ENCODE results near the gene CLPTM1L.
"Not testable (repeated sequence)": the region's sequence is repeated elsewhere in the genome, so short reads cannot be mapped to it uniquely, and the experiment has no call there.

The CLPTM1L gene

DNA sequence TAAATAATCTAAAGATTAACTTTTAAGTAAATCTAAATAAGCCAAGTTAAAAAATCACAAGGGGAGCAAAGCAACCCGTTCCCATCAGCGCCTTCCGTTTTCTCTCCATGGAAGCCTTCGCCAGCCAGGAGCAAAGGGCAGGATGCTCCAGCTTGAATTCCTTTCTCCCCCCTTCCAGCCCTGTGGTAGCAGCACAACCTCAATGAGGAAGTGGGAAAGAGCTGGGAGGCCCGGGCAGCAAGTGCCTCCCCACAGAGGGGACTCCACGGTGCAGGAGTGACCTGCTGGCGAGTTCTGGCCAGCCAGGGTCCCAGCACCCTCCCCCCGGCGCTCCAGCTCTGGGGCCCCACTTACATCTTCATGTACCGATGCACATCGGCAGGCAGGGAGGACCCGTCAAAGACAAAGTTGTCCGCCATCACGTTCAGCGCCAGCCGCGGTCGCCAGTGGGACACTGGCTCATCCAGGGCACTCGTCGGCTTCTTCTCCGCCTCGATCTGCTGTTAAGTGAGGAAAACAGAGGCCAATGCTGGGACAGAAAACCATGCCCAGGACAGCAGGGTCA lies 6.3 kb downstream of the CLPTM1L start:
- no peak for DNase-seq

GRCh38 chr5:1338196-1338490 lies 6.8 kb downstream of the CLPTM1L start:
- no peak for DNase-seq

DNA sequence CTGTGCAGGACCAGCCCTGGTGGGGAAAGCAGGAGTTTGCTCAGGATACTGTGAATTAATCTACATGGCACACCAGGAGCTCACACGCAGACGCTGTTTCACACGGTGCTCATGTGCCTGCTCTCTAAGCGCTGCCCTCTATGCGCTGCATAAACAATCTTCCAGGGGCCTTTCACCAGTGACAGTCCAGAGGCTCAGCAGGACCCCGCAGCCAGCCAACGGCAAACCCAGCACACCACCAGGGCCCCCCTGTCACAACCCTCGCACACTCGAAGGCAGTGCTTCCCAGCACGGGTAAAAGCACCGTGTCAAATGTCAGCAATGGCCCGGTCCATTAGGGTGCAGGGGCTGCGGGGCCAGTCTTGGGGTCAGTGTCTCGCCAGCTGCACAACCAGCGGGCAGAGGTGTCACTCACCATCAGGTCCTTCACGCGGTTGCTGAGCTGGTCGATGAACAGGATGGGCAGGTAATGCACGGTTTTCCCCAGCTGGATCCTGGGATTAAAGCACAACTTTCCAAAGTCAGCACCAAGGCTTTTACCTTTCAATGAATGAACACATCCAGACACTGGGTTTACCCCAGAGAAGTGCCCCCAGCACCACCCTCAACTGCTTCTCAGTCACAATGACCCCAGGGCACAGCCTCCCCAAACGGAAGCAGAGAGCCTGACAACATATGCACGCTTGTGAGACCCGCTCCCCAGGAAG lies 7.3 kb downstream of the CLPTM1L start:
- DNase-seq, result no peak

GRCh38 chr5:1336749-1337488 lies 8.0 kb downstream of the CLPTM1L start:
- DNase-seq, result no peak

DNA sequence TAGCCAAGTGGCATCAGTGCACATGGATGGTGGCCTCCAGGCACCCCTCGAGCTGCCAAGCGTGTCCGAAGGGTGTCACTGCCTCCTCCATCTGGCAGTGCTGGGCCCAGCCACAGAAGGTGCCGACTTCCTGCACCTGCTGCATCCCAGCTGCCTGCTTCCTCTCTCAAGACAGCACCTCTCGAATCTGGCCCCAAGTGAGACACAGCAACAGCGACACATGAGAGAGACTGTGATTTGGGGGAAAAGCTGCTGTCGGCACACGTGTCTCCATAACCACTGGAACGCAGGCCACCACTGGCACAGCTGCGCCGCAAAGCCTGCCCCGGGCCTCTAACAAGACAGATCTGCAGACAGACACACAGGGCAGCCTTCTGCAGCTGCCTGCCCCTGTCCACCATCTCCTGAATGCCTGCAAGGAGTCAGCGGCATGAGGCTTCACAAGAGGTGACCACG lies 8.8 kb downstream of the CLPTM1L start:
- no peak for DNase-seq

DNA sequence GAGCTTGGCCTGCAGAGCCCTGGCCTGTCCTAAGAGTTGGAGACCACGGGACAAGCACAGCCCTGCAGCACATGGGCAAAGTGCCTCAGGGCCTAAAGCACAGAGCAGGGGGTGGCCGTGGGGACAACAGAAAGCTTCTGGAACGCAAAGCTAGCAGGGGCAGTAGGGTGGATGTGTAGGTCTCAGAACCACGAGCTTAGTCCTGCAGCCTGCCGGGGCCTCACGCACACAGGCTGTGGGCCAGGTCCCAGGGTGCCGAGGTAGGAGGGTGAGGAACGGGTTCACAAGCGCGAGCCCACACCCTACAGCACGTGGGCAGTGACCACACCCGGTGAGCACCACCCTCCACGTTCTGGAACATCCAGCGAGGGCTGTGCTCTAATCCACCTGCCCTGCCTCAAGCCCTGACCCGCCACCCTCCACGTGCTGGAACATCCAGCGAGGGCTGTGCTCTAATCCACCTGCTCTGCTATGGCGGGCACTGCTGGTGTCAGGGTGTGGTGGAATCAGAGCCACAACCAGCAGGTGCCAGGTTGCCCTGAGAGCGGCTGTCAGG lies 9.3 kb downstream of the CLPTM1L start:
- no peak for DNase-seq

DNA sequence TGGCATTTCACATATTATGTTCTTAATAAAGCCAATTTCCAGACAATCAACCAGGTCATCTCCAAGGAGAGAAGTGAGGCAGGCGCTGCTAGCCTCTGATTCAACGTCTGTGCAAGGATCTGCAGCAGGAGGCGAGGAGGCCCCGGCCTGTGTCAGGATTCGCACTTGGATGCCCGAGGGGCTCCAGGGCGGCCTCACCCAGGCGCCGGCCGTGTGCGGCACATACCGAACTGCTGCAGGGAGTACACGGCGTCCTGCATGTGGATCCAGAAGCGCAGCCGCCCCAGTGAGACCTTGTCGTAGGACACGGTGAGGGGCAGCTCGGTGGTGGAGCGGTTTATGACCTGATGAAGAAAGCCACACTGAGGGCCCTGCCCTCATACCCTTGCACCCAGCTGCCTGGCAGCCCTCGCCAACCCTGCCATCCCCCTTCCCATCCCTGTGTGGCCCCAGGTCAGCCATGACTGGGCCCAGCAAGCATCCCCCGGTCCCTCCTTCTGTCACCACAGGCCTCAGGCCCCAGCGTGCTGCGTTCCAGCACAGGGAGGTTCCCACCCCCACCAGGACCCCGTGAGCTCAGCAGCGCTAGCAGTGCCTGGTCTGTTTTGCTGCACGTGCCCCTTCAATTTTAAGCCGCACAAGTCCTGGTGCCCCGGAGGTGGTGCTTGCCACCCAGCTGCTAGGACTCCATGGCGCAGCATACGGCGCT lies 9.9 kb downstream of the CLPTM1L start:
- no peak for DNase-seq

DNA sequence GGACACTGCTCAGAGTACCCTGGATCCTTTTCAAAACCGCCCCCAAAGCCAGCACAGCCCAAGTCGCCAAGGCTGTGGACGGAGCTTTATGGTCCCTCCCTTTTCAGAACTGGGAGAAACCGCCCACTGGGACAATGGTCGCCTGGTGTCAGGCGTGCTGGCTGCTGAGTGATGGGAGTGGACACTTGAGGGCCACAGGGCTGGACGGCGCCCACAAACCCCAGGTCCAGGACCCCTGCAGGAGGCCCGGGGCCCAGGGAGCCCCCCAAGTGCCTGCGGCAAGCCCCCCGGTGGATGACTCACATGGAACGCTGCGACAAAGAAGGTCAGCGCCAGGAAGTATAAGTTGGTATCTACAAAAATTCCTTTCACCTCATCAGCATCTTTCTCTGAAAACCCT lies 10.9 kb downstream of the CLPTM1L start:
- DNase-seq, result no peak

DNA sequence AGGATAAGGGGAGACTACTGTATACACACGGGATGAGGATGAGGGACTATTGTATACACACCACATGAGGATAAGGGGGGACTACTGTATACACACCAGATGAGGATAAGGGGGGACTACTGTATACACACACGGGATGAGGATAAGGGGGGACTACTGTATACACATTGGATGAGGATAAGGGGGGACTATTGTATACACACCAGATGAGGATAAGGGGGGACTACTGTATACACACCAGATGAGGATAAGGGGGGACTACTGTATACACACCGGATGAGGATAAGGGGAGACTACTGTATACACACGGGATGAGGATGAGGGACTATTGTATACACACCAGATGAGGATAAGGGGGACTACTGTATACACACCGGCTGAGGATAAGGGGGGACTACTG lies 11.6 kb downstream of the CLPTM1L start:
- not testable (repeated sequence) for DNase-seq

DNA sequence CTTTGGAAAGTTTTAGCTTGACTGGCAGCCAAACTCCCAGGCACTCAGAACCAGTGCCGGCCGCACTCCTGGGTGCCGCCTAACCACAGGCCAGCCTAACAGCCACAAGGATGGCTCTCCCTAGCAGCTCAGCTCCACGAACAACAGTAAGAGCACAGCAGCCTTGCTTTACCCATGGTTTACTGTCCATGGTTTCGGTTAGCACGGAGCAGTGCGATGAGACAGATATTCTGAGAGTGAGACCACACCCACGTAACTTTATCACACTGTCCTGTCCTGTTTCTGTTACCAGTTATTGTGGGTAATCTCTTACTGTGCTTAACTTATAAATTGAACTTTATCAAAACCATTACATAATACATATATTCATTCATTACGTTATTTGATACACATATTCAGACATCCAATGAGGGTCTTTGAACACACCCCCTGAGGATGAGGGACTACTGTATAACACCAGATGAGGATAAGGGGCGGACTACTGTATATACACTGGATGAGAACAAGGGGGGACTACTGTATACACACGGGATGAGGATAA lies 12.4 kb downstream of the CLPTM1L start:
- DNase-seq, result no peak

DNA sequence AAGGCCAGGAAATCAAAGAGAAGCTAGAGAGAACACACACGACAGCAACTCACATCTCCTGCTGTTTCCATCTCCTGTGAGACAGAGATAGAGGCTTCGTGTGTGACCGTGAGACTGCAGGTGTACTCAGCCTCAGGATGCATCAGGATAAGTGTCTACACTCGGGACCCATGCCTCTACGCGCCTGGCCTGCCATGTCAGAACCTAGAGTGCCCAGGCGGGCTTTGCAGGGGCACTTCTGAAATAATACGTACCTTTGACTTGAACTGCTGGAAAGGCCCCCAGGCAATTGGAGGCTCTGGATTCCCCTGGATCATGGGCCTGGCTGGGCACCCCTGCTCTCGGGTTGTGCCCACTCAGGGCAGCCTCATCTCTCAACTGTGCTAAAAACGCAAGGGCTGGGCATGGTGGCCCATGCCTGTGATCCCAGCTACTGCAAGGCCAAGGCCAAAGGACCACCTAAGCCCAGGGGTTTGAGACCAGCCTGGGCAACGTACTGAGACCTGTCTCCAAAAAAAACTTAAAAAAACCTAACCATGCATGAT lies 13.0 kb downstream of the CLPTM1L start:
- DNase-seq, result no peak

DNA sequence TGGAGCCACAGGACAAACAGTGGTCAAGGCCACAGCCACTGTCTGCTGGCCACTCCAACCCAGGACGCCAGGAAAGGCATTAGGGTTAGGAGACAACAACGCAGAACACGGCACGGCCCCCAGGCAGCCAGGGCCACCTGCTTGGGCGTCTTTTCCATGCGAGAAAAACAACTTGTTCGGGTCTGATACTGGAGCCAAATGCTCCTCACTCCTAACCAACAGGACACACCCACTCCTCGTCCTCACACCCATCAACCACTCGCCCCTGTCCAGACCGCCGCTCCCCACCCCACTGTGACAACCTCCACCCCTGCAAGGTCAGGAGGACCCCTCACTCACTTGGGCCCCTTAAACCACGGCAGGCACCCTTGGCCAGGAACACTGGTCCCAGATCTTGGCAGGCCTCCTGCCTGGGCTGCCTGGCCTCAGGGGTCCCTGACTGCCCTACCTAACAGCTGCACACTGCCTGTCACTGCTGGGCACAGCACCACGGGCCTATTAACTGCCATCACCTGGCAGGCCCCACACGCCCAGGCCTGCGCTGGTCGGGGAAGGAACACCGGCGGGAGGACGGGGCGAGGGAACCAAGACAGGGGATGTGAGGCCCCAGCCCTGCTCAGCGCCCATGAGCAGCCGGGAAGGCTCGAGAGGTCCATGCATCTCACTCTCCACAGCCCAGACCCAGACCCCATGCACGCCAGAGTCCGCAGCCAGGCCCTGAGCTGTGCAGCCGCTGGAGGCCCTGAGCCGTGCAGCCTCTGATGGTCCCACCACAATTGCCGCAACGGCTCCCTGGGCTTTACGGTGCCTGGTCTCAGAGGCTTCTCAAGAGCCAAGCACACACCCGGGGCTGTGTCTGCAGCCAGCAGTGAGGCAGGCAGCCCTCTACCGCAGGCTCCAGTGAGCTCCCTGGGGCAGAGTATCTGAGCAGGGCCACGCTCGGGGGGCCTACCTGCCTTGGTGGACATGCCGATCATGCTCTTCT lies 13.8 kb downstream of the CLPTM1L start:
- DNase-seq, result no peak

DNA sequence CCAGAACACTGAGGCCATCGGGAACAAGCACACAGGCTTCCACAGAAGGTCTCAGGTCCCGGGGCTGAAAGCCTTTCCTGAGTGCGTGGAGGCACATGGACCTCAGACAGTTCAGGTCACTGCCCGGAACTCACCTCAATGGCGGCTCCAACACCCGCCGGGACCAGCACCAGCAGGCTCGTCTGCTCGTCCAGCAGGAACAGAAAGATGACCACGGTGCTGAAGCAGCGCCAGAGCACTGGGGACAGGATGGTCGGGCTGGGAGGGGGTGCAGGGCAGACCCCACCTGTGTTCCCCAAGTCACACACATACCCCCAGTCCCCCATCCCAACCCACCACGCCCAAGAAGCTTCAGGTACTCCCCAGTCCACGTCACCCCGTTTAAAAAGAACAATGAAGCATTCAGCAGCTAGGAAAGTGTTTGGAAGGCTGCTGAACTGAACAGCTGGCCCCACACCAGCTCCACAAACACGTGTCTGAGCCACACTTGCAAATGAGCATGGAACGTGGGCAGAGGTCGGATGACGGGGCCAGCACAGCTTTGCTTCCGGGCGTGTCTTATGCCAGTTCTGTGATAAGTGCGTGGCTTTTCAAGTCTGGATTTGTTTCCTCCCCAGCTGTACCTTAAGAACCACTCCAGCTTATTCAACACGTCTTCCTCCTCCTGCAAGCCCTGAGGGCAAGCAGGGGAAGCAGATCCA lies 14.6 kb downstream of the CLPTM1L start:
- DNase-seq, result no peak

GRCh38 chr5:1329111-1329579 lies 15.8 kb downstream of the CLPTM1L start:
- no peak for DNase-seq

GRCh38 chr5:1328237-1329110 lies 16.4 kb downstream of the CLPTM1L start:
- not testable (repeated sequence) for DNase-seq

DNA sequence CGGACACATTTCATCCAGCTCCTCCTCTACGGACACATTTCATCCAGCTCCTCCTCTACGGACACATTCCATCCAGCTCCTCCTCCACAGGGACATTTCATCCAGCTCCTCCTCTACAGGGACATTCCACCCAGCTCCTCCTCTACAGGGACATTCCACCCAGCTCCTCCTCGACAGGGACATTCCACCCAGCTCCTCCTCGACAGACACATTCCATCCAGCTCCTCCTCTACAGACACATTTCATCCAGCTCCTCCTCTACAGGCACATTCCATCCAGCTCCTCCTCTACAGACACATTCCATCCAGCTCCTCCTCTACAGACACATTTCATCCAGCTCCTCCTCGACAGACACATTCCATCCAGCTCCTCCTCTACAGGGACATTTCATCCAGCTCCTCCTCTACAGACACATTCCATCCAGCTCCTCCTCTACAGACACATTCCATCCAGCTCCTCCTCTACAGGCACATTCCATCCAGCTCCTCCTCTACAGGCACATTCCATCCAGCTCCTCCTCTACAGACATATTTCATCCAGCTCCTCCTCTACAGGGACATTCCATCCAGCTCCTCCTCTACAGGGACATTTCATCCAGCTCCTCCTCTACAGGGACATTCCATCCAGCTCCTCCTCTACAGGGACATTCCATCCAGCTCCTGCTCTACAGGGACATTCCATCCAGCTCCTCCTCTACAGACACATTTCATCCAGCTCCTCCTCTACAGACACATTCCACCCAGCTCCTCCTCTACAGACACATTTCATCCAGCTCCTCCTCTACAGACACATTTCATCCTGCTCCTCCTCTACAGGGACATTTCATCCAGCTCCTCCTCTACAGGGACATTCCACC lies 17.8 kb downstream of the CLPTM1L start:
- DNase-seq, result not testable (repeated sequence)

GRCh38 chr5:1326532-1326875 lies 18.4 kb downstream of the CLPTM1L start:
- not testable (repeated sequence) for DNase-seq

DNA sequence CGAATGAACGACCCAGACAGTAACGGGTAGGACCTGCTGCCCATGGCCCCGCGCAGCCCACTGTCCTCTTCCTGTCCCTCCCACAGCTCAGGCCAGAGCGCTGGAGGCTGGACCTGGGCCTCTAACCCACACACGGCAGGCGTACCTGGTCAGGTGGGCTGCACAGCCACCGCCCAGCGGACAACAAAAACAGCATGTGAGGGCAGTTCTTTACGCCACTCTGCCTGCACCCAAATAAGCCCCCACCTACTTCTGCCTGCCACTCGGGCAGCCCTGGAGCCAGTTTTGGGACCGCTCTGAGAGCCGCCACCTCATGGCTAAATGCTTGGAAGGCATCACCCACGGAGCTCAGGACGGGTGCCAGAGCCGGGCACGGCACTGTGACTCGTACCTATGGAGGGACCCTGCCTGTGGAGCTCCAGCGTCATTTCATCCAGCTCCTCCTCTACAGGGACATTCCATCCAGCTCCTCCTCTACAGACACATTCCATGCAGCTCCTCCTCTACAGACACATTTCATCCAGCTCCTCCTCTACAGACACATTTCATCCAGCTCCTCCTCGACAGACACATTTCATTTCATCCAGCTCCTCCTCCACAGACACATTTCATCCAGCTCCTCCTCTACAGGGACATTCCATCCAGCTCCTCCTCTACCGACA lies 18.9 kb downstream of the CLPTM1L start:
- DNase-seq, result no peak
